ENCODE measurements around the gene POM121L12. TPM values are rescaled to one million over a fixed set of nuclear protein-coding genes. Genes with fewer than 3 reads are reported as not detected.

POM121L12 gene
- total RNA-seq, 2 donors from 2014 or later = not detected

DNA sequence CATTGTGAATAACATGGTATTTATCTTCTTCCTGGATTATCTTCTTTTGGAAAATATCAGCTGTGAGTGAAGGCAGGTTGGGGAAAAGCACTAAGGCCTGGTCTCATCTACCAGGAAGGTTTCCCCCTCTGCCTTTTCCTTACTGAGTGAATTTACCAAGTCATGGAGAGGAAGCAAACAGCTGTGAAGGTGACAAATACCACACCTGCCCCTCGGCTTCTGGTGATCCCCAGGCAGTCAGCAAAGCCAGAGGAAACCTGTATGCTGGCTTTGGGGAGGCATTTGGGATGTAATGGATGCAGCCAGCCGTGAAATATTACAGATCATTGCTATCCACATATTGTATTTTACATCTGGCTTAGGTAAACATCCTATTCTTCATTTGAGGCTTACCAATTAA lies 24.2 kb downstream of the POM121L12 start:
- WGBS, 2 experiments (ENCODE audit: insufficient coverage in 1 of 2, insufficient read length in 1 of 2) = 61% methylated on average over 2 of the region's 2 CpGs; no CpG with 5 or more reads in 1 of the 2 experiments
- no peaks in the 10 kb centered on the region for H3K9me3 ChIP-seq (ENCODE audit: control insufficient read depth, low read length)
- no peaks in the 10 kb centered on the region for H3K36me3 Mint-ChIP-seq (ENCODE audit: low read depth)

DNA sequence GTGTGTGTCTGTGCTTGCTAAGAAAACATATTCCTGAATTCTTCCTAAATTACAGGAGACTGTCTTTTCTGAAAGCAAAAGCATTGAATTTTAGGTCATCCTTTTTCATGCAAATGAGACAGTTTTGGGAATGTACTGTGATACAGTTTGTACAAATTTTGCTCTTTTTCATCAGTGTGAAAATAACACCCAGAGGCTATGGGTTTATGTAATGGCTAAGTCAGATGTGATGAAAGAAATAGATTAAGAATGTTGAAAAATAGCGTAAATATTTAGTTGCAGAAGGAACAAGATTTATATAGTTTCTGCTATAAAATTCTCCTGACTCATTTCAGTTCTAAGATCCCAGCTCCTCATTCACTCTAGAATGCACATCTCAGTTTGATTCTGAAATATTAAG lies 24.6 kb downstream of the POM121L12 start:
- TF ChIP-seq, protein P1, sequence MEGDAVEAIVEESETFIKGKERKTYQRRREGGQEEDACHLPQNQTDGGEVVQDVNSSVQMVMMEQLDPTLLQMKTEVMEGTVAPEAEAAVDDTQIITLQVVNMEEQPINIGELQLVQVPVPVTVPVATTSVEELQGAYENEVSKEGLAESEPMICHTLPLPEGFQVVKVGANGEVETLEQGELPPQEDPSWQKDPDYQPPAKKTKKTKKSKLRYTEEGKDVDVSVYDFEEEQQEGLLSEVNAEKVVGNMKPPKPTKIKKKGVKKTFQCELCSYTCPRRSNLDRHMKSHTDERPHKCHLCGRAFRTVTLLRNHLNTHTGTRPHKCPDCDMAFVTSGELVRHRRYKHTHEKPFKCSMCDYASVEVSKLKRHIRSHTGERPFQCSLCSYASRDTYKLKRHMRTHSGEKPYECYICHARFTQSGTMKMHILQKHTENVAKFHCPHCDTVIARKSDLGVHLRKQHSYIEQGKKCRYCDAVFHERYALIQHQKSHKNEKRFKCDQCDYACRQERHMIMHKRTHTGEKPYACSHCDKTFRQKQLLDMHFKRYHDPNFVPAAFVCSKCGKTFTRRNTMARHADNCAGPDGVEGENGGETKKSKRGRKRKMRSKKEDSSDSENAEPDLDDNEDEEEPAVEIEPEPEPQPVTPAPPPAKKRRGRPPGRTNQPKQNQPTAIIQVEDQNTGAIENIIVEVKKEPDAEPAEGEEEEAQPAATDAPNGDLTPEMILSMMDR (conservative IDR thresholded peaks at IDR 0.05) = no peak
- WGBS, 2 experiments (ENCODE audit: insufficient coverage in 1 of 2, insufficient read length in 1 of 2) = 100% methylated on average over 1 of the region's 1 CpG; no CpG with 5 or more reads in 1 of the 2 experiments
- Mint-ChIP-seq H3K27ac (no peak overlapping the region), H3K4me3 (no peak overlapping the region), H3K36me3 (ENCODE audit: low read depth) (no peaks in the 10 kb centered on the region), H3K9me3 (peaks cover 2% of the 10 kb centered on the region), H3K27me3 (ENCODE audit: insufficient read depth) (no peaks in the 10 kb centered on the region), H3K4me1 (peaks cover 2% of the 10 kb centered on the region)
- Histone ChIP-seq H3K36me3 (ENCODE audit: control insufficient read depth, insufficient read depth, low read length) (no peaks in the 10 kb centered on the region), H3K9me3 (ENCODE audit: control insufficient read depth, low read length) (no peaks in the 10 kb centered on the region), H3K9ac (ENCODE audit: extremely low read depth, low read length, poor library complexity, severe bottlenecking) (no peak overlapping the region), H3K4me1 (ENCODE audit: control insufficient read depth, insufficient read depth, low read length) (no peaks in the 10 kb centered on the region), H3K4me3 (ENCODE audit: low read length) (no peak overlapping the region), H3K27ac (ENCODE audit: low read depth, low read length) (no peak overlapping the region), H3K27me3 (ENCODE audit: control insufficient read depth, insufficient read depth, low read length, poor library complexity, severe bottlenecking) (no peaks in the 10 kb centered on the region)
- DNase-seq = no peak

More for the DNA sequence above, 24.2 kb downstream of the POM121L12 start:
- Mint-ChIP-seq H3K27ac (no peak overlapping the region), H3K9me3 (peaks cover 2% of the 10 kb centered on the region), H3K4me1 (peaks cover 2% of the 10 kb centered on the region), H3K27me3 (ENCODE audit: insufficient read depth) (no peaks in the 10 kb centered on the region), H3K4me3 (no peak overlapping the region)
- peak; percentile 51 for DNase-seq
- no peak overlapping the region for H3K4me3 ChIP-seq (ENCODE audit: low read length)
- H3K27ac ChIP-seq (ENCODE audit: low read depth, low read length) = no peak overlapping the region
- TF ChIP-seq, protein P1 (conservative IDR thresholded peaks at IDR 0.05) = no peak
- no peaks in the 10 kb centered on the region for H3K36me3 ChIP-seq (ENCODE audit: control insufficient read depth, insufficient read depth, low read length)
- no peaks in the 10 kb centered on the region for H3K27me3 ChIP-seq (ENCODE audit: control insufficient read depth, insufficient read depth, low read length, poor library complexity, severe bottlenecking)
- H3K9ac ChIP-seq (ENCODE audit: extremely low read depth, low read length, poor library complexity, severe bottlenecking) = no peak overlapping the region
- H3K4me1 ChIP-seq (ENCODE audit: control insufficient read depth, insufficient read depth, low read length) = no peaks in the 10 kb centered on the region

DNA sequence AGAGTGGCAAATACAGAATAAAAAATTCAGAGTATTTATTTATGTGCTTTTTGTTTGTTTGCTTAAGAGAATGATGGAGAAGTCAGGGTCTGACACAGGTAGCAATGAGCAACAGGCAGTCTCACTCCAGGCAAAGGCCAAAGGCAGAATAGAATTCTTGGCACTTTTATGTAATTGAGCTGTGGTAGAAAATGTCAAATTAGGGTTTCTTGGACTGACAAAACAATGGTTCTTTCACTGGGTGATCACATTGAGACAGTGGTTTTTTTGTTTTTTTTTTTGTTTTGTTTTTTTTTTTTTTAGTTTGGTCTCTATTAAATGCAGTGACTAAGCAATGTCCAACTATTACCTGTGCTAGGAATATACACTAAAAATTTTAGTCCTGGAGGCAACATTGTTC lies 27.4 kb downstream of the POM121L12 start:
- no peak for DNase-seq
- H3K27me3 ChIP-seq (ENCODE audit: control insufficient read depth, insufficient read depth, low read length, poor library complexity, severe bottlenecking) = no peaks in the 10 kb centered on the region
- no peak overlapping the region for H3K9ac ChIP-seq (ENCODE audit: extremely low read depth, low read length, poor library complexity, severe bottlenecking)
- Mint-ChIP-seq H3K27me3 (ENCODE audit: insufficient read depth) (no peaks in the 10 kb centered on the region), H3K36me3 (ENCODE audit: low read depth) (no peaks in the 10 kb centered on the region), H3K4me3 (no peak overlapping the region), H3K4me1 (peaks cover 2% of the 10 kb centered on the region), H3K9me3 (peaks cover 4% of the 10 kb centered on the region), H3K27ac (no peak overlapping the region)
- H3K27ac ChIP-seq (ENCODE audit: low read depth, low read length) = no peak overlapping the region
- no peak overlapping the region for H3K4me3 ChIP-seq (ENCODE audit: low read length)
- TF ChIP-seq, protein P1 (conservative IDR thresholded peaks at IDR 0.05) = no peak
- H3K4me1 ChIP-seq (ENCODE audit: control insufficient read depth, insufficient read depth, low read length) = no peaks in the 10 kb centered on the region
- peaks cover 5% of the 10 kb centered on the region for H3K9me3 ChIP-seq (ENCODE audit: control insufficient read depth, low read length)
- no peaks in the 10 kb centered on the region for H3K36me3 ChIP-seq (ENCODE audit: control insufficient read depth, insufficient read depth, low read length)

Measured in endodermal cell (in vitro differentiated cells).